Esophagus (tissue), 2 donors: Measurements from ENCODE around the gene COL3A1. TPM values are rescaled to one million over a fixed set of nuclear protein-coding genes. Genes with fewer than 3 reads are reported as not detected.

Experiments
- H3K27ac ChIP-seq, 2 donors: one replicate each; pipeline ENCODE4 v1.5.1; 2013; ENCODE audit warnings: low read depth in 2 of 2, mild to moderate bottlenecking in 2 of 2, inconsistent platforms in 1 of 2, low read length in 1 of 2, moderate library complexity in 1 of 2
- H3K27me3 ChIP-seq, 2 donors: one replicate each; pipeline ENCODE4 v1.6.1; 2013; ENCODE audit warnings: low read length in 2 of 2, control low read depth in 1 of 2, mild to moderate bottlenecking in 1 of 2; ENCODE audit not compliant: insufficient read depth in 2 of 2, control insufficient read depth in 1 of 2
- H3K36me3 ChIP-seq, 2 donors: one replicate each; pipeline ENCODE4 v1.6.1; 2013; ENCODE audit warnings: low read length in 1 of 2; ENCODE audit not compliant: control insufficient read depth in 2 of 2, insufficient read depth in 2 of 2
- H3K4me1 ChIP-seq, 2 donors: one replicate each; pipeline ENCODE4 v1.6.1; 2013; ENCODE audit warnings: low read length in 1 of 2; ENCODE audit not compliant: control insufficient read depth in 2 of 2, insufficient read depth in 2 of 2
- H3K4me3 ChIP-seq, 2 donors: one replicate each; pipeline ENCODE4 v1.5.1; 2013; ENCODE audit warnings: low read length in 2 of 2, mild to moderate bottlenecking in 2 of 2, low read depth in 1 of 2, moderate library complexity in 1 of 2
- H3K9me3 ChIP-seq, 2 donors: one replicate each; pipeline ENCODE4 v1.6.1; 2013; ENCODE audit warnings: mild to moderate bottlenecking in 2 of 2, low read depth in 1 of 2, low read length in 1 of 2, moderate library complexity in 1 of 2; ENCODE audit not compliant: control insufficient read depth in 2 of 2, insufficient read depth in 1 of 2
- WGBS, 2 donors: extraction: QIAGEN DNeasy Blood & Tissue Kit; methylation state at CpG; one replicate each; pipeline ENCODE4 v1.1.7; 2013; 5-methylcytosine and 5-hydroxymethylcytosine counted together
- polyA plus RNA-seq, 2 donors: library from polyadenylated mRNA; stranded (reverse); fragments of 200-250 nt; gene quantifications; one replicate each; pipeline ENCODE4 v1.2.3, GENCODE V29; 2013
- donor health status: healthy with polysubstance abuse.
- donor health status: Bipolar disorder and iron deficiency.

COL3A1 gene
- polyA plus RNA-seq, 2 donors, result 11.1 to 25.2 TPM

DNA sequence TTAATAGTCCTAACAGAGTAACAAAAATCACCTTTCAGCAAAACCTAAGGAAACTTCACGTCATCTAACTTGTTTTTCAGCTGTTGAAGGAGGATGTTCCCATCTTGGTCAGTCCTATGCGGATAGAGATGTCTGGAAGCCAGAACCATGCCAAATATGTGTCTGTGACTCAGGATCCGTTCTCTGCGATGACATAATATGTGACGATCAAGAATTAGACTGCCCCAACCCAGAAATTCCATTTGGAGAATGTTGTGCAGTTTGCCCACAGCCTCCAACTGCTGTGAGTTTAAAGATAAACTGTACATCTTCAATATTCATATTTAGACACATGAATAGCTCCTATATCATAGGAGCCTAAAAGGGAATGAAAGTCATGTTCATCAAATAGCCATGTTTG is 10.5 kb downstream of the COL3A1 start:
- no peaks in the 10 kb centered on the region for H3K9me3 ChIP-seq
- H3K27ac ChIP-seq, result peak overlapping the region in 1 of 2 donors; percentile 20
- H3K27me3 ChIP-seq, result no peaks in the 10 kb centered on the region
- no peaks in the 10 kb centered on the region for H3K36me3 ChIP-seq
- H3K4me3 ChIP-seq, result no peak overlapping the region
- WGBS, 2 donors, result 59 to 63% methylated on average over 5 of the region's 5 CpGs
- H3K4me1 ChIP-seq, result no peaks in the 10 kb centered on the region

DNA sequence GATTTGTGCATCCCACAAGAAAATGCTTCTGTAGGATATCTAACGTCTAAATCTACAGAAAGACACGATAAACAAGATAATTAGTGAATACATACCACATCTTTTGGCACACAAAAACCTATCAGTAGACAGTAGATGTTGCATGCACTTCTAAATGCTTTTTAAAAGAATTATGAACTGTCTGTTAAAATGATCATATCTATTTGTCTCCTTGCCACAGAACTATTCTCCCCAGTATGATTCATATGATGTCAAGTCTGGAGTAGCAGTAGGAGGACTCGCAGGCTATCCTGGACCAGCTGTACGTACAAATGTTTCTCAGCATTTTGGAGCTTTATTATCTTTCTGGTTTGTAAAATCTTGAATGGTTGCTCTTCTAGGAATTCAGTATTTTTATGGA is 12.7 kb downstream of the COL3A1 start:
- Histone ChIP-seq H3K4me3 (no peak overlapping the region), H3K4me1 (no peaks in the 10 kb centered on the region), H3K27ac (no peak overlapping the region), H3K36me3 (no peaks in the 10 kb centered on the region), H3K27me3 (no peaks in the 10 kb centered on the region), H3K9me3 (no peaks in the 10 kb centered on the region)
- 61 to 66% methylated on average over 4 of the region's 4 CpGs for WGBS, 2 donors

DNA sequence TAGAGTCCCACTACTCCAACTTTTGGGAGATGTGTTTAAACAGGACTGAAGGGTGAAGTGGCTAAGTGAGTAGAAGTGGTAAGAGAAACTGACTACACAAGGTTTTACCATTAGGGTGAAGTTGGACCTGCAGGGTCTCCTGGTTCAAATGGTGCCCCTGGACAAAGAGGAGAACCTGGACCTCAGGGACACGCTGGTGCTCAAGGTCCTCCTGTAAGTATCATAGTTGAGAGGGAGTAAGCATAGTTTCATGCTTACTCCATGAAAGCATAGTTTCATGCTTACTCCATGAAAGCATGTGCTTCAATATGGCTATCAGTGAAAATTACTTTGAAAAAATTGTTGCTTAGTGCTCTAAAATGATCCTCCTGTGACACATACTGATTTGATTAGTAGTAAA is 19.1 kb downstream of the COL3A1 start:
- Histone ChIP-seq H3K27me3 (no peaks in the 10 kb centered on the region), H3K9me3 (no peaks in the 10 kb centered on the region), H3K4me3 (no peak overlapping the region), H3K27ac (no peak overlapping the region), H3K4me1 (no peaks in the 10 kb centered on the region), H3K36me3 (no peaks in the 10 kb centered on the region)
- WGBS, 2 donors, result 75 to 81% methylated on average over 1 of the region's 1 CpG

DNA sequence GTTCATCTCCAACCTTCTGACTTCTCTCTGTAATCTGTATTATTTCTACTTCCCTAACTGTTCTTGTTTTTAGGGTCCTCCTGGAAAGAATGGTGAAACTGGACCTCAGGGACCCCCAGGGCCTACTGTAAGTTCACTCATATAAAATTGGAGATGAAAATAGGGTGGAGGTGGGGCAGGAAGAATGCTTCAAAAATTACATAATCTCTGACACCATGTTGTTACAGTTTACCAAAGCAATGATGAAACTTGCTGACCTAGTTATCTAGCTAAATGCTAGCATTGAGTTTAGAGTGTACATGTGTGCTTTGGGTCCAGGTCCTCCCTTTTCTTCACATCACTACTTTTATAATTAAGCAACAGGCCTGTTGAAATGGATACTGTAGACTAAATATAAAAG is 23.1 kb downstream of the COL3A1 start:
- Histone ChIP-seq H3K4me1 (no peaks in the 10 kb centered on the region), H3K9me3 (no peaks in the 10 kb centered on the region), H3K27me3 (no peaks in the 10 kb centered on the region), H3K27ac (no peak overlapping the region), H3K4me3 (no peak overlapping the region), H3K36me3 (no peaks in the 10 kb centered on the region)

DNA sequence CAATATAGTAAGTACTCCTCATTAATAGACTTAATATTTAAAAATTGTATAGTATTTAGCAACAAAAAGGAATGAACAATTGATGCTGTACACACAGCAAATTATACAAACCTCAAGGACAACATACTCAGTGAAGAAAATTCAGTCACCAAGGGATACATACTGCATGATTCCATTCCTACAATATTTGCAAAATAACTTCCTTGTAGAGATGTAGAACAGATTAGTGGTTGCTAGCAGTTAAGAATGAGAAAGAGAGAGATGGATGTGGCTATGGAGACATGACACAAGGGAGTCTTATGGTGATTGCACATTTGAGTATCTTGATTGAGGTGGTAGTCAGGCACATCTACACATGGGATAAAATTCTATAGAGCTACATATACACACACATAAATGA is 26.0 kb downstream of the COL3A1 start:
- no peaks in the 10 kb centered on the region for H3K4me1 ChIP-seq
- H3K27me3 ChIP-seq, result no peaks in the 10 kb centered on the region
- H3K36me3 ChIP-seq, result no peaks in the 10 kb centered on the region
- H3K27ac ChIP-seq, result no peak overlapping the region
- H3K4me3 ChIP-seq, result no peak overlapping the region
- H3K9me3 ChIP-seq, result no peaks in the 10 kb centered on the region

DNA sequence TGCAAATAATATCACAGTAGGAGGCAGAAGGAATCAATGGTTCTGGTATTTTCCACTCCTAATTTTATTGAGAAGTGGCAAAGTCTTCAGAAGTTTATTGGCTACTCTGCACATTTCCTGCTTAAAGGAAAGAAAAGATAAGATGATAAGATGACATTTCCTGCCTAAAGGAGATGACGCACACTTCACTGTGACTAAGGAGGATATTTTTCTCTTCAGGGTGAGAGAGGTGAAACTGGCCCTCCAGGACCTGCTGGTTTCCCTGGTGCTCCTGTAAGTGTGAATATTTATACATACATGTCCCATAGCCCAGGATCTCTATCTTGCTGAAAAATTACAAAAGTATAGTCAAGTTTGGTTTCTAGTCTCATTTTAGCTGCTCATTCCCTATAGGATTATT is 27.9 kb downstream of the COL3A1 start:
- Histone ChIP-seq H3K27ac (no peak overlapping the region), H3K9me3 (no peaks in the 10 kb centered on the region), H3K36me3 (no peaks in the 10 kb centered on the region), H3K27me3 (no peaks in the 10 kb centered on the region), H3K4me1 (no peaks in the 10 kb centered on the region), H3K4me3 (no peak overlapping the region)
- 35 to 42% methylated on average over 1 of the region's 1 CpG for WGBS, 2 donors

DNA sequence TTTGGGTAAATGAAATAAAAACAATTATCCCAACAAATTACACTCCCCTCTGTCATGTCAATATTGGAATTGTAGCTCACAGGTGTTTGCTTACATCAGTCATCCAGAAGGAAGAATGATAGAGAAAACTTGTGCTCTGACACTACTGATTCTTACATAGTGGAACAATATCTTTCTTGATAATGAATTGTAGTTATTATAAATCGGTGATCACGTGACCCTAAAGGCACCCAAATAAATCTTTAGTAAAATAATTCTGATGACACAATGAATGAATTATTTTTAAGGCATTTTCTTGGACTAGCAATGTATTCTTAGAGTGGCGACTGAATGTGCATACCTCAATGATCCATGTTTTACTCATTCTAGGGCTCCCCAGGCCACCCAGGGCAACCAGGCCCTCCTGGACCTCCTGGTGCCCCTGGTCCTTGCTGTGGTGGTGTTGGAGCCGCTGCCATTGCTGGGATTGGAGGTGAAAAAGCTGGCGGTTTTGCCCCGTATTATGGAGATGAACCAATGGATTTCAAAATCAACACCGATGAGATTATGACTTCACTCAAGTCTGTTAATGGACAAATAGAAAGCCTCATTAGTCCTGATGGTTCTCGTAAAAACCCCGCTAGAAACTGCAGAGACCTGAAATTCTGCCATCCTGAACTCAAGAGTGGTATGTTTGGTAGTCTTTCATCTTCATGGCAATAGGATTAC is 34.5 kb downstream of the COL3A1 start:
- H3K9me3 ChIP-seq, result no peaks in the 10 kb centered on the region
- H3K36me3 ChIP-seq, result peaks cover 3% of the 10 kb centered on the region in 2 donors
- no peak overlapping the region for H3K27ac ChIP-seq
- 79% methylated on average over 9 of the region's 9 CpGs for WGBS, 2 donors
- no peak overlapping the region for H3K4me3 ChIP-seq
- H3K27me3 ChIP-seq, result no peaks in the 10 kb centered on the region
- no peaks in the 10 kb centered on the region for H3K4me1 ChIP-seq

DNA sequence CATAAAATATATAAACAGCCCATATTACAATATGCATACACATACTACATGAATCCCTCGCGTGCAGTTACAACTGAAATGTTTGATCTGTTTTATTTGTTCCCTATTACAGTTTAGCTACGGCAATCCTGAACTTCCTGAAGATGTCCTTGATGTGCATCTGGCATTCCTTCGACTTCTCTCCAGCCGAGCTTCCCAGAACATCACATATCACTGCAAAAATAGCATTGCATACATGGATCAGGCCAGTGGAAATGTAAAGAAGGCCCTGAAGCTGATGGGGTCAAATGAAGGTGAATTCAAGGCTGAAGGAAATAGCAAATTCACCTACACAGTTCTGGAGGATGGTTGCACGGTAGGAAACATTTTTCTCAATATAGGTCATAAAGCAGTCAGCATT is 36.4 kb downstream of the COL3A1 start:
- Histone ChIP-seq H3K27me3 (no peaks in the 10 kb centered on the region), H3K9me3 (no peaks in the 10 kb centered on the region), H3K4me3 (no peak overlapping the region), H3K4me1 (no peaks in the 10 kb centered on the region), H3K36me3 (peaks cover 3% of the 10 kb centered on the region in 2 donors), H3K27ac (no peak overlapping the region)
- 74 to 76% methylated on average over 6 of the region's 6 CpGs for WGBS, 2 donors

DNA sequence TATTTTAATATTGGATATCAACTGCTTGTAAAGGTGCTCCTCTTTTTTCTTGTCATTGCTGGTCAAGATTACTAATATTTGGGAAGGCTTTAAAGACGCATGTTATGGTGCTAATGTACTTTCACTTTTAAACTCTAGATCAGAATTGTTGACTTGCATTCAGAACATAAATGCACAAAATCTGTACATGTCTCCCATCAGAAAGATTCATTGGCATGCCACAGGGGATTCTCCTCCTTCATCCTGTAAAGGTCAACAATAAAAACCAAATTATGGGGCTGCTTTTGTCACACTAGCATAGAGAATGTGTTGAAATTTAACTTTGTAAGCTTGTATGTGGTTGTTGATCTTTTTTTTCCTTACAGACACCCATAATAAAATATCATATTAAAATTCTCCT is 38.2 kb downstream of the COL3A1 start:
- Histone ChIP-seq H3K36me3 (peaks cover 2 to 3% of the 10 kb centered on the region in 2 donors), H3K27me3 (no peaks in the 10 kb centered on the region), H3K4me3 (no peak overlapping the region), H3K27ac (no peak overlapping the region), H3K9me3 (no peaks in the 10 kb centered on the region), H3K4me1 (no peaks in the 10 kb centered on the region)
- 58 to 67% methylated on average over 1 of the region's 1 CpG for WGBS, 2 donors

DNA sequence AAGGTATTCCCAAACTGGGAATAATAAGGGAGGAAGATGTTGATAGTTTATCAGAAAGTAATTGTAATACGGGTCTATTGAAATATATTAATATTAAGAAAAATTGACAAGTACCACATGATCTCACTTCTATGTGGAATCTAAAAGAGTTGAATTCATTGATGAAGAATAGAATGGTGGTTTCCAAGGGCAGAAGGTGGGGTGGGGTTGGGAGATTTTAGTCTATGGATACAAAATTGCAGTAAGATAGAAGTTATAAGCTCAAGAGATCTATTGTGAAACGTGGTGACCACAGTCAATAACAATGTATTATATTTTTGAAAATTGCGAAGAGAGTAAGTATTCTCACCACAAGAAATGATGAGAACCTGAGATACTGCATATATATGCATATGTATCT is 38.9 kb downstream of the COL3A1 start:
- no peaks in the 10 kb centered on the region for H3K27me3 ChIP-seq
- no peaks in the 10 kb centered on the region for H3K4me1 ChIP-seq
- H3K27ac ChIP-seq, result no peak overlapping the region
- WGBS, 2 donors, result 83 to 86% methylated on average over 3 of the region's 3 CpGs
- no peaks in the 10 kb centered on the region for H3K36me3 ChIP-seq
- H3K9me3 ChIP-seq, result no peaks in the 10 kb centered on the region
- H3K4me3 ChIP-seq, result no peak overlapping the region
